Measurements from ENCODE around the gene MT1H. TPM values are rescaled to one million over a fixed set of nuclear protein-coding genes. Genes with fewer than 3 reads are reported as not detected.

The MT1H gene
- polyA plus RNA-seq, 1 donor: 391 TPM

GRCh38 chr16:56645838-56646237 lies 23.8 kb upstream of the MT1H start:
- H3K27me3 ChIP-seq (ENCODE audit: control insufficient read depth, insufficient read depth, low read length): peaks cover 56% of the 10 kb centered on the region
- no peak overlapping the region for H3K27ac ChIP-seq (ENCODE audit: low read length)
- H3K4me3 ChIP-seq (ENCODE audit: low read length): no peak overlapping the region
- no peaks in the 10 kb centered on the region for H3K36me3 ChIP-seq (ENCODE audit: control insufficient read depth, insufficient read depth, low read length)
- peaks cover 2% of the 10 kb centered on the region for H3K9me3 ChIP-seq (ENCODE audit: control insufficient read depth, low read depth, low read length)
- no peak for DNase-seq
- no CpG with 5 or more reads among the region's 1 CpG for WGBS (ENCODE audit: insufficient coverage, low lambda C conversion rate)
- peaks cover 35% of the 10 kb centered on the region for H3K4me1 ChIP-seq (ENCODE audit: control insufficient read depth, insufficient read depth, low read length)

GRCh38 chr16:56647641-56648431 lies 21.8 kb upstream of the MT1H start:
- Histone ChIP-seq H3K27ac (ENCODE audit: low read length) (no peak overlapping the region), H3K27me3 (ENCODE audit: control insufficient read depth, insufficient read depth, low read length) (peaks cover 43% of the 10 kb centered on the region)
- DNase-seq: peak in 1 of 2 donors; percentile 79

GRCh38 chr16:56649271-56649670 lies 20.3 kb upstream of the MT1H start:
- Histone ChIP-seq H3K27me3 (ENCODE audit: control insufficient read depth, insufficient read depth, low read length) (peaks cover 29% of the 10 kb centered on the region), H3K9me3 (ENCODE audit: control insufficient read depth, low read depth, low read length) (no peaks in the 10 kb centered on the region), H3K4me3 (ENCODE audit: low read length) (no peak overlapping the region), H3K27ac (ENCODE audit: low read length) (no peak overlapping the region), H3K4me1 (ENCODE audit: control insufficient read depth, insufficient read depth, low read length) (peaks cover 20% of the 10 kb centered on the region), H3K36me3 (ENCODE audit: control insufficient read depth, insufficient read depth, low read length) (no peaks in the 10 kb centered on the region)
- no CpG with 5 or more reads among the region's 2 CpGs for WGBS (ENCODE audit: insufficient coverage, low lambda C conversion rate)
- DNase-seq: no peak

More at GRCh38 chr16:56647641-56648431, 21.8 kb upstream of the MT1H start:
- Histone ChIP-seq H3K9me3 (ENCODE audit: control insufficient read depth, low read depth, low read length) (peaks cover 2% of the 10 kb centered on the region), H3K4me3 (ENCODE audit: low read length) (no peak overlapping the region), H3K4me1 (ENCODE audit: control insufficient read depth, insufficient read depth, low read length) (peaks cover 33% of the 10 kb centered on the region), H3K36me3 (ENCODE audit: control insufficient read depth, insufficient read depth, low read length) (no peaks in the 10 kb centered on the region)
- WGBS (ENCODE audit: insufficient coverage, low lambda C conversion rate): no CpG with 5 or more reads among the region's 33 CpGs

- no CpG with 5 or more reads among the region's 3 CpGs for WGBS (ENCODE audit: insufficient coverage, low lambda C conversion rate)
- Histone ChIP-seq H3K27me3 (ENCODE audit: control insufficient read depth, insufficient read depth, low read length) (peaks cover 29% of the 10 kb centered on the region), H3K9me3 (ENCODE audit: control insufficient read depth, low read depth, low read length) (no peaks in the 10 kb centered on the region), H3K27ac (ENCODE audit: low read length) (no peak overlapping the region), H3K4me1 (ENCODE audit: control insufficient read depth, insufficient read depth, low read length) (peaks cover 20% of the 10 kb centered on the region), H3K4me3 (ENCODE audit: low read length) (no peak overlapping the region), H3K36me3 (ENCODE audit: control insufficient read depth, insufficient read depth, low read length) (no peaks in the 10 kb centered on the region)
- peak; percentile 63 to 82 for DNase-seq
Measured at GRCh38 chr16:56649820-56650219, 19.8 kb upstream of the MT1H start.

GRCh38 chr16:56651586-56651985 lies 18.0 kb upstream of the MT1H start, which contains the start of gene MT1B:
Gene MT1B, plus strand, starts transcription at chr16:56651886. Its CDS starts 68 bp downstream, at chr16:56651954.
- WGBS (ENCODE audit: insufficient coverage, low lambda C conversion rate): no CpG with 5 or more reads among the region's 7 CpGs
- peaks cover 20% of the 10 kb centered on the region for H3K4me1 ChIP-seq (ENCODE audit: control insufficient read depth, insufficient read depth, low read length)
- no peak for DNase-seq
- peaks cover 24% of the 10 kb centered on the region for H3K27me3 ChIP-seq (ENCODE audit: control insufficient read depth, insufficient read depth, low read length)
- H3K9me3 ChIP-seq (ENCODE audit: control insufficient read depth, low read depth, low read length): no peaks in the 10 kb centered on the region
- H3K27ac ChIP-seq (ENCODE audit: low read length): no peak within 1 kb of the TSS
- no peaks in the 10 kb centered on the region for H3K36me3 ChIP-seq (ENCODE audit: control insufficient read depth, insufficient read depth, low read length)
- H3K4me3 ChIP-seq (ENCODE audit: low read length): no peak within 1 kb of the TSS

- no peak overlapping the region for H3K4me3 ChIP-seq (ENCODE audit: low read length)
- H3K9me3 ChIP-seq (ENCODE audit: control insufficient read depth, low read depth, low read length): no peaks in the 10 kb centered on the region
- H3K4me1 ChIP-seq (ENCODE audit: control insufficient read depth, insufficient read depth, low read length): peaks cover 17% of the 10 kb centered on the region
- no peak for DNase-seq
- H3K27me3 ChIP-seq (ENCODE audit: control insufficient read depth, insufficient read depth, low read length): peaks cover 23% of the 10 kb centered on the region
- no CpG with 5 or more reads among the region's 1 CpG for WGBS (ENCODE audit: insufficient coverage, low lambda C conversion rate)
- no peak overlapping the region for H3K27ac ChIP-seq (ENCODE audit: low read length)
- no peaks in the 10 kb centered on the region for H3K36me3 ChIP-seq (ENCODE audit: control insufficient read depth, insufficient read depth, low read length)
Measured at GRCh38 chr16:56652600-56652999, 17.0 kb upstream of the MT1H start.

- WGBS (ENCODE audit: insufficient coverage, low lambda C conversion rate): 100% methylated on average over 1 of the region's 7 CpGs
- H3K36me3 ChIP-seq (ENCODE audit: control insufficient read depth, insufficient read depth, low read length): no peaks in the 10 kb centered on the region
- H3K27ac ChIP-seq (ENCODE audit: low read length): no peak overlapping the region
- H3K4me1 ChIP-seq (ENCODE audit: control insufficient read depth, insufficient read depth, low read length): peaks cover 11% of the 10 kb centered on the region
- H3K27me3 ChIP-seq (ENCODE audit: control insufficient read depth, insufficient read depth, low read length): peaks cover 25% of the 10 kb centered on the region
- H3K4me3 ChIP-seq (ENCODE audit: low read length): no peak overlapping the region
- H3K9me3 ChIP-seq (ENCODE audit: control insufficient read depth, low read depth, low read length): no peaks in the 10 kb centered on the region
- DNase-seq: no peak
Measured at GRCh38 chr16:56653218-56653617, 16.4 kb upstream of the MT1H start.

GRCh38 chr16:56657555-56658326 lies 11.9 kb upstream of the MT1H start, which contains the start of gene MT1F:
Gene MT1F, plus strand, starts transcription at chr16:56657959. Its CDS starts 100 bp downstream, at chr16:56658059.
- WGBS (ENCODE audit: insufficient coverage, low lambda C conversion rate): no CpG with 5 or more reads among the region's 46 CpGs
- Histone ChIP-seq H3K27me3 (ENCODE audit: control insufficient read depth, insufficient read depth, low read length) (peaks cover 33% of the 10 kb centered on the region), H3K4me3 (ENCODE audit: low read length) (peak within 1 kb of the TSS; percentile 69)

GRCh38 chr16:56658327-56658875 lies 11.2 kb upstream of the MT1H start:
- Histone ChIP-seq H3K27ac (ENCODE audit: low read length) (peak overlapping the region; percentile 93), H3K27me3 (ENCODE audit: control insufficient read depth, insufficient read depth, low read length) (peaks cover 38% of the 10 kb centered on the region), H3K36me3 (ENCODE audit: control insufficient read depth, insufficient read depth, low read length) (no peaks in the 10 kb centered on the region), H3K4me1 (ENCODE audit: control insufficient read depth, insufficient read depth, low read length) (peaks cover 11% of the 10 kb centered on the region), H3K4me3 (ENCODE audit: low read length) (peak overlapping the region; percentile 69), H3K9me3 (ENCODE audit: control insufficient read depth, low read depth, low read length) (no peaks in the 10 kb centered on the region)
- no CpG with 5 or more reads among the region's 10 CpGs for WGBS (ENCODE audit: insufficient coverage, low lambda C conversion rate)
- DNase-seq: peak in 1 of 2 donors; percentile 70

More at GRCh38 chr16:56657555-56658326, 11.9 kb upstream of the MT1H start, which contains the start of gene MT1F:
- Histone ChIP-seq H3K27ac (ENCODE audit: low read length) (peak within 1 kb of the TSS; percentile 93), H3K36me3 (ENCODE audit: control insufficient read depth, insufficient read depth, low read length) (no peaks in the 10 kb centered on the region), H3K4me1 (ENCODE audit: control insufficient read depth, insufficient read depth, low read length) (peaks cover 10% of the 10 kb centered on the region), H3K9me3 (ENCODE audit: control insufficient read depth, low read depth, low read length) (no peaks in the 10 kb centered on the region)
- DNase-seq: peak; percentile 94 to 98
